GM23248 (cell line): ENCODE measurements around the gene SLC10A7. TPM values are rescaled to one million over a fixed set of nuclear protein-coding genes. Genes with fewer than 3 reads are reported as not detected.

Experiments used
- DNase-seq: peaks from one replicate; pipeline ENCODE4 v3.0.0-alpha.2; 2015
- H2AFZ ChIP-seq: fragments of 200-600 bp; sonication (generic); 2 replicates; pipeline ENCODE4 v1.6.1; 2016; ENCODE audit warnings: antibody characterized with exemption
- H3F3A ChIP-seq: fragments of 200-600 bp; sonication (generic); 2 replicates; pipeline ENCODE4 v1.6.1; 2016; ENCODE audit warnings: mild to moderate bottlenecking, antibody characterized with exemption, mixed run types; ENCODE audit not compliant: insufficient read depth
- H3K27ac ChIP-seq: fragments of 200-600 bp; sonication (generic); 2 replicates; pipeline ENCODE4 v1.5.1; 2016; ENCODE audit warnings: mild to moderate bottlenecking
- H3K27me3 ChIP-seq: fragments of 200-600 bp; sonication (generic); replicated peaks from 2 replicates; pipeline ENCODE4 v1.6.1; 2016; ENCODE audit warnings: mild to moderate bottlenecking; ENCODE audit not compliant: insufficient read depth
- H3K36me3 ChIP-seq: fragments of 200-600 bp; sonication (generic); 2 replicates; pipeline ENCODE4 v1.6.1; 2016; ENCODE audit warnings: low read depth, mild to moderate bottlenecking
- H3K4me1 ChIP-seq: fragments of 200-600 bp; sonication (generic); 2 replicates; pipeline ENCODE4 v1.6.1; 2016; ENCODE audit warnings: mild to moderate bottlenecking; ENCODE audit not compliant: insufficient read depth
- H3K4me2 ChIP-seq: fragments of 200-600 bp; sonication (generic); one replicate; pipeline ENCODE4 v1.6.1; 2016; ENCODE audit warnings: mild to moderate bottlenecking; ENCODE audit not compliant: unreplicated experiment
- H3K4me3 ChIP-seq: fragments of 200-600 bp; sonication (generic); 2 replicates; pipeline ENCODE4 v1.5.1; 2016; ENCODE audit warnings: mild to moderate bottlenecking
- H3K79me2 ChIP-seq: fragments of 200-600 bp; sonication (generic); 2 replicates; pipeline ENCODE4 v1.6.1; 2016; ENCODE audit warnings: mild to moderate bottlenecking; ENCODE audit not compliant: insufficient read depth
- H3K9ac ChIP-seq: fragments of 200-600 bp; sonication (generic); 2 replicates; pipeline ENCODE4 v1.6.1; 2016; ENCODE audit warnings: mild to moderate bottlenecking
- H3K9me2 ChIP-seq: fragments of 200-600 bp; sonication (generic); 2 replicates; pipeline ENCODE4 v1.6.1; 2016; ENCODE audit warnings: mixed run types, mild to moderate bottlenecking, moderate library complexity; ENCODE audit not compliant: insufficient read depth
- H3K9me3 ChIP-seq: fragments of 200-600 bp; sonication (generic); one replicate; pipeline ENCODE4 v1.6.1; 2017; ENCODE audit warnings: low read depth
- H4K20me1 ChIP-seq: fragments of 200-600 bp; sonication (generic); 2 replicates; pipeline ENCODE4 v1.6.0; 2016; ENCODE audit not compliant: insufficient read depth
- EZH2 ChIP-seq: fragments of 200-600 bp; sonication (generic); IDR thresholded peaks from 2 replicates; pipeline ENCODE4 v1.6.1; 2018; ENCODE audit warnings: antibody characterized with exemption, mild to moderate bottlenecking; ENCODE audit not compliant: insufficient read depth, poor library complexity, severe bottlenecking
- EZH2phosphoT487 ChIP-seq: fragments of 200-600 bp; sonication (generic); IDR thresholded peaks from 2 replicates; pipeline ENCODE4 v1.6.1; 2018; ENCODE audit warnings: antibody characterized with exemption, moderate library complexity, mild to moderate bottlenecking, low read depth; ENCODE audit not compliant: insufficient read depth
- WGBS, 2 experiments: methylation state at CpG; one replicate each; pipeline ENCODE4 v1.1.6; 2015 to 2017; ENCODE audit warnings: low lambda C conversion rate in 2 of 2, low coverage in 1 of 2; ENCODE audit errors: missing lambda C conversion rate in 2 of 2; 5-methylcytosine and 5-hydroxymethylcytosine counted together
- in situ Hi-C: fragments of 300-500 bp; cut with MboI; formaldehyde crosslinking; loops from 2 replicates; pipeline ENCODE4 v1.15.0; 2020
- polyA plus RNA-seq: library from polyadenylated mRNA; unstranded; fragments of >200 nt; fragmentation: Nextera tagmentation; extraction: Ambion mirVana; gene quantifications from 2 replicates; pipeline ENCODE4 v1.2.1, GENCODE V29; 2016
- total RNA-seq: library from RNA; depleted of rRNA; stranded (reverse); fragments of >200 nt; shearing (Covaris generic); gene quantifications from 2 replicates; pipeline ENCODE4 v1.2.3, GENCODE V29; 2014

Gene SLC10A7
- total and polyA plus RNA-seq, 2 experiments from 2014 or later, result 4.5 to 8.1 TPM

GRCh38 chr4:146232131-146232722 is 289.5 kb downstream of the SLC10A7 start:
- in situ Hi-C loops, result no loop called here
- Histone ChIP-seq H3K4me3 (no peak overlapping the region), H2AFZ (no peak overlapping the region), H3K27me3 (no peaks in the 10 kb centered on the region), H3K36me3 (no peaks in the 10 kb centered on the region), H4K20me1 (no peaks in the 10 kb centered on the region), H3K79me2 (no peaks in the 10 kb centered on the region), H3K9ac (no peak overlapping the region), H3F3A (no peaks in the 10 kb centered on the region), H3K4me1 (no peaks in the 10 kb centered on the region), H3K27ac (no peak overlapping the region), H3K9me2 (no peaks in the 10 kb centered on the region), H3K9me3 (no peaks in the 10 kb centered on the region), H3K4me2 (no peak overlapping the region)
- TF ChIP-seq EZH2phosphoT487 (no peak), EZH2 (no peak)
- 88 to 94% methylated on average over 1 of the region's 1 CpG for WGBS, 2 experiments
- DNase-seq, result no peak

- TF ChIP-seq EZH2 (no peak), EZH2phosphoT487 (no peak)
- DNase-seq, result no peak
Observed at GRCh38 chr4:146229406-146229805, 292.3 kb downstream of the SLC10A7 start.

GRCh38 chr4:146224326-146224966 is 297.3 kb downstream of the SLC10A7 start:
- TF ChIP-seq EZH2, result no peak
- TF ChIP-seq EZH2phosphoT487, result no peak
- no peak overlapping the region for H3K4me3 ChIP-seq
- H2AFZ ChIP-seq, result 0 out of 2 replicates have a peak overlapping the region, but pooled peaks have one; percentile 20
- H3K9ac ChIP-seq, result no peak overlapping the region
- H3K79me2 ChIP-seq, result no peaks in the 10 kb centered on the region
- no peak overlapping the region for H3K4me2 ChIP-seq
- no peaks in the 10 kb centered on the region for H3K4me1 ChIP-seq
- no peaks in the 10 kb centered on the region for H3K36me3 ChIP-seq
- H3K27ac ChIP-seq, result no peak overlapping the region
- in situ Hi-C loops, result no loop called here
- H3K9me2 ChIP-seq, result no peaks in the 10 kb centered on the region
- no peaks in the 10 kb centered on the region for H3K27me3 ChIP-seq
- DNase-seq, result peak; percentile 56
- 26 to 30% methylated on average over 8 of the region's 8 CpGs for WGBS, 2 experiments
- no peaks in the 10 kb centered on the region for H3F3A ChIP-seq
- H4K20me1 ChIP-seq, result no peaks in the 10 kb centered on the region
- no peaks in the 10 kb centered on the region for H3K9me3 ChIP-seq

More at GRCh38 chr4:146229406-146229805, 292.3 kb downstream of the SLC10A7 start:
- H3K27ac ChIP-seq, result no peak overlapping the region
- H4K20me1 ChIP-seq, result no peaks in the 10 kb centered on the region
- H3K9me2 ChIP-seq, result no peaks in the 10 kb centered on the region
- no peak overlapping the region for H3K4me2 ChIP-seq
- in situ Hi-C loops, result no loop called here
- no peaks in the 10 kb centered on the region for H3K4me1 ChIP-seq
- no peaks in the 10 kb centered on the region for H3K79me2 ChIP-seq
- no peaks in the 10 kb centered on the region for H3K9me3 ChIP-seq
- no peak overlapping the region for H3K4me3 ChIP-seq
- H3F3A ChIP-seq, result no peaks in the 10 kb centered on the region
- no peaks in the 10 kb centered on the region for H3K27me3 ChIP-seq
- no peaks in the 10 kb centered on the region for H3K36me3 ChIP-seq
- no peak overlapping the region for H3K9ac ChIP-seq
- no peak overlapping the region for H2AFZ ChIP-seq

- Histone ChIP-seq H3K4me3 (no peak overlapping the region), H3K79me2 (no peaks in the 10 kb centered on the region), H4K20me1 (no peaks in the 10 kb centered on the region), H2AFZ (no peak overlapping the region), H3K36me3 (no peaks in the 10 kb centered on the region), H3K4me1 (no peaks in the 10 kb centered on the region), H3K9me2 (no peaks in the 10 kb centered on the region), H3K9me3 (no peaks in the 10 kb centered on the region), H3K27me3 (no peaks in the 10 kb centered on the region), H3K27ac (no peak overlapping the region), H3K9ac (no peak overlapping the region), H3F3A (no peaks in the 10 kb centered on the region), H3K4me2 (no peak overlapping the region)
- DNase-seq, result peak; percentile 39
- WGBS, 2 experiments, result 70 to 73% methylated on average over 8 of the region's 8 CpGs
- in situ Hi-C loops, result no loop called here
- TF ChIP-seq EZH2, result no peak
- no peak for TF ChIP-seq EZH2phosphoT487
Observed at GRCh38 chr4:146222313-146222712, 299.4 kb downstream of the SLC10A7 start.
